Mucosa of descending colon (tissue), 3 donors: ENCODE data around the gene MAML3. TPM values are rescaled to one million over a fixed set of nuclear protein-coding genes. Genes with fewer than 3 reads are reported as not detected.

Source experiments
- ATAC-seq: fragments of 200-7000 bp; cut with Tn5 transposase; one replicate; pipeline ENCODE4 v1.9.1; 2020; ENCODE audit warnings: mild to moderate bottlenecking, moderate library complexity
- DNase-seq, 3 donors: peaks; one replicate each; pipeline ENCODE4 v3.0.0-alpha.2; 2020
- H3K36me3 ChIP-seq: fragments of 200-600 bp; one replicate; pipeline ENCODE4 v1.8.0; 2021; ENCODE audit warnings: low read depth, mild to moderate bottlenecking
- H3K4me1 ChIP-seq: fragments of 200-600 bp; one replicate; pipeline ENCODE4 v1.8.0; 2021; ENCODE audit warnings: low read depth, mild to moderate bottlenecking
- H3K4me3 ChIP-seq: fragments of 200-600 bp; one replicate; pipeline ENCODE4 v1.8.0; 2021; ENCODE audit warnings: mild to moderate bottlenecking
- H3K9me3 ChIP-seq: fragments of 200-600 bp; one replicate; pipeline ENCODE4 v1.8.0; 2021; ENCODE audit warnings: mild to moderate bottlenecking
- CTCF ChIP-seq: fragments of 200-600 bp; IDR thresholded peaks from one replicate; pipeline ENCODE4 v1.8.0; 2022; ENCODE audit warnings: antibody characterized with exemption, mild to moderate bottlenecking
- intact Hi-C, 2 donors: fragments of 100-400 bp; cut with DNase I in 1 of 2; cut with micrococcal nuclease in 1 of 2; formaldehyde crosslinking; loops; one replicate each; pipeline versions ENCODE4 v1.11.0 to v1.11.1; 2022; cut with DNase I, micrococcal nuclease
- total RNA-seq, 3 donors: library from RNA; stranded (reverse); fragmentation: NEBNext Ultra II Directional in 2 of 3; extraction: Animal tissue kit (Norgen Biotek cat#: 25700) in 2 of 3; gene quantifications; one replicate each; pipeline versions ENCODE4 v1.2.1 to v1.2.4, GENCODE V29; 2021 to 2023
- donor health status: DM: no; HTN: no; CAD: no; lungs with moderate emphysema.
- donor health status: DM: no; HTN: no; CAD: no.
- donor health status: DM: no; HTN: yes; CAD: no.

The MAML3 gene
- total RNA-seq, 3 donors from 2014 or later = 10.4 to 23.5 (median 14.8) TPM

GRCh38 chr4:139973616-139974015 is 180.4 kb downstream of the MAML3 start:
- H3K4me1 ChIP-seq = peaks cover 5% of the 10 kb centered on the region
- ATAC-seq (no peak), DNase-seq (no peak)
- TF ChIP-seq CTCF = no peak
- intact Hi-C loops = no loop called here
- H3K4me3 ChIP-seq = no peak overlapping the region
- no peaks in the 10 kb centered on the region for H3K36me3 ChIP-seq
- H3K9me3 ChIP-seq = no peaks in the 10 kb centered on the region

GRCh38 chr4:139973015-139973414 is 181.0 kb downstream of the MAML3 start:
- no peaks in the 10 kb centered on the region for H3K9me3 ChIP-seq
- DNase-seq = no peak
- ATAC-seq = no peak
- TF ChIP-seq CTCF = no peak
- H3K36me3 ChIP-seq = no peaks in the 10 kb centered on the region
- intact Hi-C loops = no loop called here
- H3K4me1 ChIP-seq = peaks cover 5% of the 10 kb centered on the region
- H3K4me3 ChIP-seq = no peak overlapping the region

GRCh38 chr4:139972305-139972704 is 181.7 kb downstream of the MAML3 start:
- no peaks in the 10 kb centered on the region for H3K36me3 ChIP-seq
- intact Hi-C loops = no loop called here
- no peak overlapping the region for H3K4me3 ChIP-seq
- TF ChIP-seq CTCF = no peak
- DNase-seq (no peak), ATAC-seq (no peak)
- no peaks in the 10 kb centered on the region for H3K9me3 ChIP-seq
- peaks cover 5% of the 10 kb centered on the region for H3K4me1 ChIP-seq

GRCh38 chr4:139971111-139971510 is 182.9 kb downstream of the MAML3 start:
- no peak for TF ChIP-seq CTCF
- H3K9me3 ChIP-seq = no peaks in the 10 kb centered on the region
- ATAC-seq (no peak), DNase-seq (no peak)
- peaks cover 3% of the 10 kb centered on the region for H3K4me1 ChIP-seq
- intact Hi-C loops = no loop called here
- no peaks in the 10 kb centered on the region for H3K36me3 ChIP-seq
- H3K4me3 ChIP-seq = no peak overlapping the region

GRCh38 chr4:139969635-139970266 is 184.2 kb downstream of the MAML3 start:
- H3K36me3 ChIP-seq = no peaks in the 10 kb centered on the region
- no peaks in the 10 kb centered on the region for H3K4me1 ChIP-seq
- intact Hi-C loops = no loop called here
- H3K4me3 ChIP-seq = no peak overlapping the region
- no peak for TF ChIP-seq CTCF
- no peaks in the 10 kb centered on the region for H3K9me3 ChIP-seq
- DNase-seq = no peak
- ATAC-seq = no peak

GRCh38 chr4:139968831-139969230 is 185.2 kb downstream of the MAML3 start:
- no peaks in the 10 kb centered on the region for H3K4me1 ChIP-seq

More at GRCh38 chr4:139968831-139969230, 185.2 kb downstream of the MAML3 start:
- DNase-seq (no peak), ATAC-seq (no peak)
- Histone ChIP-seq H3K9me3 (no peaks in the 10 kb centered on the region), H3K4me3 (no peak overlapping the region), H3K36me3 (no peaks in the 10 kb centered on the region)
- TF ChIP-seq CTCF = no peak
- intact Hi-C loops = no loop called here
